GM18858 (cell line): ENCODE data around the gene TTYH3.
A peak's percentile ranks its signal among the peaks of the same experiment; 100 is the strongest.

Experiments
- ATAC-seq: cut with Tn5 transposase; IDR thresholded peaks from one replicate; pipeline ENCODE4 v1.9.1; 2021; ENCODE audit not compliant: unreplicated experiment

The TTYH3 gene

GRCh38 chr7:2701832-2702593 lies 70.2 kb downstream of the TTYH3 start:
- ATAC-seq, result no peak

GRCh38 chr7:2702594-2702957 lies 70.8 kb downstream of the TTYH3 start:
- no peak for ATAC-seq

GRCh38 chr7:2705371-2706096 lies 73.7 kb downstream of the TTYH3 start:
- ATAC-seq, result no peak

- no peak for ATAC-seq
Measured at GRCh38 chr7:2706685-2707126, 74.9 kb downstream of the TTYH3 start.

GRCh38 chr7:2707481-2707880 lies 75.7 kb downstream of the TTYH3 start:
- no peak for ATAC-seq

GRCh38 chr7:2708041-2708440 lies 76.3 kb downstream of the TTYH3 start:
- ATAC-seq, result no peak

- ATAC-seq, result no peak
Measured at GRCh38 chr7:2708547-2709310, 76.9 kb downstream of the TTYH3 start.

GRCh38 chr7:2709553-2710285 lies 77.9 kb downstream of the TTYH3 start:
- ATAC-seq, result peak; percentile 74

GRCh38 chr7:2710286-2710655 lies 78.5 kb downstream of the TTYH3 start:
- ATAC-seq, result no peak

- ATAC-seq, result peak; percentile 32
Measured at GRCh38 chr7:2710901-2711551, 79.2 kb downstream of the TTYH3 start.

- ATAC-seq, result no peak
Measured at GRCh38 chr7:2711895-2712675, 80.3 kb downstream of the TTYH3 start.

- ATAC-seq, result no peak
Measured at GRCh38 chr7:2713370-2713769, 81.6 kb downstream of the TTYH3 start.

- no peak for ATAC-seq
Measured at GRCh38 chr7:2713978-2714377, 82.2 kb downstream of the TTYH3 start.
